Esophagus squamous epithelium (tissue), 4 donors: ENCODE measurements around the gene MACIR.

Source experiments
- POLR2A ChIP-seq, 4 donors: fragments of 450-650 bp; IDR thresholded peaks; one replicate each; pipeline ENCODE4 v1.6.1; 2017; ENCODE audit warnings: antibody characterized with exemption in 4 of 4, mild to moderate bottlenecking in 4 of 4, moderate library complexity in 3 of 4
- TF ChIP-seq, protein P1 (sequence below), 6 experiments: fragments of 450-650 bp in 4 of 6; fragments of 200-600 bp in 2 of 6; sonication (generic) in 2 of 6; IDR thresholded peaks; one replicate each; pipeline ENCODE4 v1.5.1; 2016 to 2019; ENCODE audit warnings: antibody characterized with exemption in 6 of 6, mild to moderate bottlenecking in 4 of 6, moderate library complexity in 4 of 6

DNA sequence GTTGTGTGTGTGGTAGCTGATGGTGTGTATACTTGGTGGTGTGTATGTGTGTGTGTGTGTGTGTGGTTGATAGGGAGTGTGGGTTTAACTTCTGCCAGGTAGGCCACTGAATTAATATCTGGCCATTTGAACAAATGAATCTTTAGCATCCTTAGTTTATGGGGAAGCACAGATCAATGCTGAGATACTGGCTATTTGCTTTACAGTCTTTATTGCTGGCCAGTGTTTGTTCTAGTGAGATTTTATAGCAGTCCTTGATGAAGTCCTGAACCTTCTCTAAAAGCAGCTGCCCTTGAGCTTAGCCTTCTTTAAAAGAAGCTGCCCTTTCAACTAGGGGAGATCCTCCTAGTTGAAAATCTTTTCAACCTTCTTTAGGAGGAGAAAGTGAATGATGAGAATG lies 69.3 kb downstream of the MACIR start:
- TF ChIP-seq, protein P1, sequence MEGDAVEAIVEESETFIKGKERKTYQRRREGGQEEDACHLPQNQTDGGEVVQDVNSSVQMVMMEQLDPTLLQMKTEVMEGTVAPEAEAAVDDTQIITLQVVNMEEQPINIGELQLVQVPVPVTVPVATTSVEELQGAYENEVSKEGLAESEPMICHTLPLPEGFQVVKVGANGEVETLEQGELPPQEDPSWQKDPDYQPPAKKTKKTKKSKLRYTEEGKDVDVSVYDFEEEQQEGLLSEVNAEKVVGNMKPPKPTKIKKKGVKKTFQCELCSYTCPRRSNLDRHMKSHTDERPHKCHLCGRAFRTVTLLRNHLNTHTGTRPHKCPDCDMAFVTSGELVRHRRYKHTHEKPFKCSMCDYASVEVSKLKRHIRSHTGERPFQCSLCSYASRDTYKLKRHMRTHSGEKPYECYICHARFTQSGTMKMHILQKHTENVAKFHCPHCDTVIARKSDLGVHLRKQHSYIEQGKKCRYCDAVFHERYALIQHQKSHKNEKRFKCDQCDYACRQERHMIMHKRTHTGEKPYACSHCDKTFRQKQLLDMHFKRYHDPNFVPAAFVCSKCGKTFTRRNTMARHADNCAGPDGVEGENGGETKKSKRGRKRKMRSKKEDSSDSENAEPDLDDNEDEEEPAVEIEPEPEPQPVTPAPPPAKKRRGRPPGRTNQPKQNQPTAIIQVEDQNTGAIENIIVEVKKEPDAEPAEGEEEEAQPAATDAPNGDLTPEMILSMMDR (IDR thresholded peaks at IDR 0.05) = no peak
- no peak for TF ChIP-seq POLR2A (IDR thresholded peaks at IDR 0.05)
